Heart right ventricle (tissue), 16 donors: Measurements from ENCODE around the gene MRC1. TPM values are rescaled to one million over a fixed set of nuclear protein-coding genes. Genes with fewer than 3 reads are reported as not detected.
A peak's percentile ranks its signal among the peaks of the same experiment; 100 is the strongest.

Experiments
- ATAC-seq, 8 donors: fragments of 200-7000 bp; cut with Tn5 transposase; one replicate each; pipeline ENCODE4 v1.9.1; 2020; ENCODE audit warnings: mild to moderate bottlenecking in 8 of 8, moderate library complexity in 8 of 8, moderate number of reproducible peaks in 1 of 8
- DNase-seq, 2 donors: peaks; one replicate each; pipeline ENCODE4 v3.0.0-alpha.2; 2020
- H3K27ac ChIP-seq, 10 donors: fragments of 200-600 bp; sonication (generic) in 2 of 10; one replicate each; pipeline versions ENCODE4 v1.5.0 to v1.8.0; 2020 to 2022; ENCODE audit warnings: mild to moderate bottlenecking in 3 of 10
- H3K27me3 ChIP-seq, 7 donors: fragments of 200-600 bp; one replicate each; pipeline ENCODE4 v1.8.0; 2021 to 2022; ENCODE audit warnings: mild to moderate bottlenecking in 2 of 7
- H3K36me3 ChIP-seq, 9 donors: fragments of 200-600 bp; sonication (generic) in 1 of 9; one replicate each; pipeline versions ENCODE4 v1.5.0 to v1.8.0; 2020 to 2022; ENCODE audit warnings: mild to moderate bottlenecking in 2 of 9
- H3K4me1 ChIP-seq, 9 donors: fragments of 200-600 bp; sonication (generic) in 1 of 9; one replicate each; pipeline versions ENCODE4 v1.5.0 to v1.8.0; 2020 to 2022; ENCODE audit warnings: mild to moderate bottlenecking in 4 of 9
- H3K4me3 ChIP-seq, 10 donors: fragments of 200-600 bp; sonication (generic) in 2 of 10; one replicate each; pipeline versions ENCODE4 v1.5.0 to v1.8.0; 2020 to 2022; ENCODE audit warnings: mild to moderate bottlenecking in 7 of 10, moderate library complexity in 2 of 10
- H3K9me3 ChIP-seq, 11 donors: fragments of 200-600 bp in 10 of 11; sonication (generic) in 2 of 11; one replicate each; pipeline versions ENCODE4 v1.5.0 to v1.8.0; 2013 to 2022; ENCODE audit warnings: mild to moderate bottlenecking in 2 of 11, control low read depth in 1 of 11, moderate library complexity in 1 of 11
- CTCF ChIP-seq, 9 donors: fragments of 200-600 bp; sonication (generic) in 2 of 9; IDR thresholded peaks; one replicate each; pipeline versions ENCODE4 v1.5.0 to v1.8.0; 2021 to 2022; ENCODE audit warnings: antibody characterized with exemption in 9 of 9, mild to moderate bottlenecking in 5 of 9, moderate library complexity in 1 of 9
- WGBS, 2 donors: extraction: QIAGEN DNeasy Blood & Tissue Kit; methylation state at CpG; one replicate each; pipeline ENCODE4 v1.1.7; 2013; ENCODE audit warnings: inconsistent platforms in 1 of 2; 5-methylcytosine and 5-hydroxymethylcytosine counted together
- intact Hi-C, 10 donors: fragments of 100-400 bp; cut with DNase I; formaldehyde crosslinking; loops; one replicate each; pipeline versions ENCODE4 v1.11.1 to v1.14.2; 2022
- polyA plus RNA-seq, 2 donors: library from polyadenylated mRNA; stranded (reverse); fragments of 200-250 nt; gene quantifications; one replicate each; pipeline ENCODE4 v1.2.3, GENCODE V29; 2013
- total RNA-seq, 10 donors: library from RNA; stranded (reverse); fragmentation: NEBNext Ultra II Directional in 3 of 10; extraction: Animal tissue kit (Norgen Biotek cat#: 25700) in 3 of 10; gene quantifications; one replicate each; pipeline versions ENCODE4 v1.2.1 to v1.2.4, GENCODE V29; 2021 to 2023
- donor health status: Arrhythmogenic right ventricular cardiomyopathy.
- donor health status: ischemic (EF 13 %, LVEDD 7.1; RV severe dilation, severe dysfunction).
- donor health status: healthy with polysubstance abuse.
- donor health status: DM: no; HTN: yes; CAD: no.
- donor health status: DM: no; HTN: no; CAD: no.
- donor health status: ischemic (EF 25% LVEDD 6.9; RV normal size, moderate dysfunction).
- donor health status: ischemic (EF 25% LVEDD 5.7; RV mildly dilated, moderate dysfunction).
- donor health status: healthy.
- donor health status: DM: yes; HTN: yes; CAD: no.
- donor health status: Ischemic cardiomyopathy.
- donor health status: ischemic (EF 35%, LVEDD 5.7; RV mildly dilated, moderate dysfunction).
- donor health status: nonischemic (EF 11% LVEDD 7.7; RV severe dilation, severe dysfunction).
- donor health status: DM: yes; HTN: yes; CAD: no.
- donor health status: PGD.
- donor health status: ischemic (EF 29% LVEDD 5.4; RV normal size, mild dysfunction).
- donor health status: nonischemic (EF 23%, LVEDD 6.1; RV moderate dilation, normal function).

MRC1 gene
- total and polyA plus RNA-seq, 12 donors: 4.1 to 84.0 (median 7.0) TPM

GRCh38 chr10:17882557-17882956 lies 73.4 kb downstream of the MRC1 start:
- DNase-seq (no peak), ATAC-seq (peak in 1 of 8 donors; percentile 72)
- intact Hi-C loops: no loop called here
- Histone ChIP-seq H3K36me3 (peaks cover 0 to 76% (median 0%) of the 10 kb centered on the region in 9 donors), H3K4me3 (no peak overlapping the region), H3K9me3 (no peaks in the 10 kb centered on the region), H3K4me1 (peaks cover 0 to 2% (median 0%) of the 10 kb centered on the region in 9 donors), H3K27ac (no peak overlapping the region), H3K27me3 (no peaks in the 10 kb centered on the region)
- no peak for TF ChIP-seq CTCF (IDR thresholded peaks at IDR 0.05)
- 51 to 82% methylated on average over 1 of the region's 1 CpG for WGBS, 2 donors

- intact Hi-C loops: no loop called here
- Histone ChIP-seq H3K9me3 (no peaks in the 10 kb centered on the region), H3K27me3 (no peaks in the 10 kb centered on the region), H3K27ac (no peak overlapping the region), H3K4me1 (peaks cover 0 to 2% (median 0%) of the 10 kb centered on the region in 9 donors), H3K4me3 (no peak overlapping the region), H3K36me3 (peaks cover 0 to 70% (median 0%) of the 10 kb centered on the region in 9 donors)
- WGBS, 2 donors: 61 to 75% methylated on average over 1 of the region's 1 CpG
- ATAC-seq (no peak), DNase-seq (no peak)
- no peak for TF ChIP-seq CTCF (IDR thresholded peaks at IDR 0.05)
Measured at GRCh38 chr10:17883621-17884020, 74.5 kb downstream of the MRC1 start.

GRCh38 chr10:17888189-17888588 lies 79.0 kb downstream of the MRC1 start:
- intact Hi-C loops: no loop called here
- Histone ChIP-seq H3K36me3 (peaks cover 0 to 42% (median 0%) of the 10 kb centered on the region in 9 donors), H3K9me3 (no peaks in the 10 kb centered on the region), H3K27ac (no peak overlapping the region), H3K4me3 (no peak overlapping the region), H3K4me1 (no peaks in the 10 kb centered on the region), H3K27me3 (no peaks in the 10 kb centered on the region)
- DNase-seq (no peak), ATAC-seq (no peak)
- TF ChIP-seq CTCF (IDR thresholded peaks at IDR 0.05): no peak

GRCh38 chr10:17891435-17891834 lies 82.3 kb downstream of the MRC1 start:
- Histone ChIP-seq H3K27ac (no peak overlapping the region), H3K4me3 (no peak overlapping the region), H3K36me3 (peaks cover 0 to 30% (median 0%) of the 10 kb centered on the region in 9 donors), H3K9me3 (no peaks in the 10 kb centered on the region), H3K4me1 (no peaks in the 10 kb centered on the region), H3K27me3 (peaks cover 0 to 4% (median 0%) of the 10 kb centered on the region in 7 donors)
- TF ChIP-seq CTCF (IDR thresholded peaks at IDR 0.05): no peak
- DNase-seq (no peak), ATAC-seq (no peak)
- intact Hi-C loops: no loop called here
- WGBS, 2 donors: 89% methylated on average over 9 of the region's 9 CpGs
